Heart left ventricle (tissue), 13 donors: Measurements from ENCODE around the gene SYP.

ENCODE experiments used
- POLR2A ChIP-seq, 2 donors: fragments of 450-650 bp; IDR thresholded peaks; one replicate each; pipeline ENCODE4 v1.6.1; 2017; ENCODE audit warnings: antibody characterized with exemption in 2 of 2, mild to moderate bottlenecking in 2 of 2, moderate library complexity in 2 of 2
- TF ChIP-seq, protein P1 (sequence below), 12 donors: fragments of 200-600 bp; sonication (generic) in 4 of 12; IDR thresholded peaks; one replicate each; pipeline versions ENCODE4 v1.5.0 to v1.8.0; 2018 to 2022; ENCODE audit warnings: antibody characterized with exemption in 12 of 12, mild to moderate bottlenecking in 5 of 12
- donor health status: ischemic (EF 13 %, LVEDD 7.1; RV severe dilation, severe dysfunction).
- donor health status: DM: no; HTN: yes; CAD: no.
- donor health status: DM: no; HTN: no; CAD: no.
- donor health status: ischemic (EF 25% LVEDD 6.9; RV normal size, moderate dysfunction).
- donor health status: ischemic (EF 25% LVEDD 5.7; RV mildly dilated, moderate dysfunction).
- donor health status: ischemic (EF 35%, LVEDD 5.7; RV mildly dilated, moderate dysfunction).
- donor health status: nonischemic (EF 11% LVEDD 7.7; RV severe dilation, severe dysfunction).
- donor health status: DM: yes; HTN: yes; CAD: no.
- donor health status: PGD.
- donor health status: ischemic (EF 29% LVEDD 5.4; RV normal size, mild dysfunction).
- donor health status: nonischemic (EF 23%, LVEDD 6.1; RV moderate dilation, normal function).

DNA sequence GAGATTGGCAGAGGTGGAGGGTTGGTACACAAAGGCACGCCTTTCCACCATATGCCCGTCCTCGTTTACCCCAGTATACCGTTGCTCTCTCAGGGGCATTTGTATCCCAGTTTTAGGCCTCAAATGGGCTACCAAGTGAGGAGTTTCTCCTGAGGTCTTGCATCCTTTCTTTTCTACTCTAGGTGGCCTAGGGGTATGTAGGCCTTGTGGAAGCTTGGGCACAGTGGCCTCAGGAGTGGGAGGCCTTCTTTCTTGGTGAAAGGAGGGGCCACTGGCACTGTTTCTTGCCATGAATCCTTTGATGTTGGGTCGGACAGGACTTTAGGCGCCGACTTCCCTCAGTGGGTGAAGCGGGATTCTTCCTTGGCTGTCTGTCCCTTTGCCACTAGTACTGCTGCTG lies 52.7 kb downstream of the SYP start:
- TF ChIP-seq, protein P1, sequence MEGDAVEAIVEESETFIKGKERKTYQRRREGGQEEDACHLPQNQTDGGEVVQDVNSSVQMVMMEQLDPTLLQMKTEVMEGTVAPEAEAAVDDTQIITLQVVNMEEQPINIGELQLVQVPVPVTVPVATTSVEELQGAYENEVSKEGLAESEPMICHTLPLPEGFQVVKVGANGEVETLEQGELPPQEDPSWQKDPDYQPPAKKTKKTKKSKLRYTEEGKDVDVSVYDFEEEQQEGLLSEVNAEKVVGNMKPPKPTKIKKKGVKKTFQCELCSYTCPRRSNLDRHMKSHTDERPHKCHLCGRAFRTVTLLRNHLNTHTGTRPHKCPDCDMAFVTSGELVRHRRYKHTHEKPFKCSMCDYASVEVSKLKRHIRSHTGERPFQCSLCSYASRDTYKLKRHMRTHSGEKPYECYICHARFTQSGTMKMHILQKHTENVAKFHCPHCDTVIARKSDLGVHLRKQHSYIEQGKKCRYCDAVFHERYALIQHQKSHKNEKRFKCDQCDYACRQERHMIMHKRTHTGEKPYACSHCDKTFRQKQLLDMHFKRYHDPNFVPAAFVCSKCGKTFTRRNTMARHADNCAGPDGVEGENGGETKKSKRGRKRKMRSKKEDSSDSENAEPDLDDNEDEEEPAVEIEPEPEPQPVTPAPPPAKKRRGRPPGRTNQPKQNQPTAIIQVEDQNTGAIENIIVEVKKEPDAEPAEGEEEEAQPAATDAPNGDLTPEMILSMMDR (IDR thresholded peaks at IDR 0.05), result no peak
- TF ChIP-seq POLR2A (IDR thresholded peaks at IDR 0.05), result no peak
